Measurements from ENCODE around the gene SSC5D. TPM values are rescaled to one million over a fixed set of nuclear protein-coding genes. Genes with fewer than 3 reads are reported as not detected.
A peak's percentile ranks its signal among the peaks of the same experiment; 100 is the strongest.

Gene SSC5D
- total and polyA plus RNA-seq, 10 of the 15 experiments (the other 5 are each of a cell fraction or from before 2014, with no cell fraction given) = 0.03 to 0.13 (median 0.05) TPM; not detected in 4

- Histone ChIP-seq H3K9ac (ENCODE audit: control insufficient read depth, insufficient read depth, low read length) (no peak overlapping the region), H3K4me3 (no peak overlapping the region), H2AFZ (ENCODE audit: control insufficient read depth, low read depth, low read length) (no peak overlapping the region), H4K20me1 (ENCODE audit: control insufficient read depth, insufficient read depth) (no peaks in the 10 kb centered on the region), H3K27ac (ENCODE audit: control insufficient read depth, insufficient read depth) (no peak overlapping the region), H3K4me2 (ENCODE audit: control insufficient read depth, insufficient read depth) (no peak overlapping the region), H3K9me3 (replicated peaks; ENCODE audit: control insufficient read depth, insufficient read depth, low read length) (no peaks in the 10 kb centered on the region), H3K36me3 (ENCODE audit: control insufficient read depth in 2 of 2, insufficient read depth in 2 of 2, low read length in 1 of 2) (no peaks in the 10 kb centered on the region), H3K27me3 (replicated peaks in 1 of 2; ENCODE audit: control insufficient read depth in 2 of 2, insufficient read depth in 2 of 2, low read length in 1 of 2) (peaks cover 0 to 1% of the 10 kb centered on the region in 2 experiments; a peak in 2 of 4 replicates), H3K4me1 (ENCODE audit: control insufficient read depth, insufficient read depth, low read length) (no peaks in the 10 kb centered on the region), H3K79me2 (ENCODE audit: control insufficient read depth, insufficient read depth, low read length) (no peaks in the 10 kb centered on the region)
- 10% methylated on average over 29 of the region's 72 CpGs for WGBS (ENCODE audit: insufficient coverage, insufficient replicate concordance, low lambda C conversion rate, missing lambda C conversion rate)
- FAIRE-seq (no peak), DNase-seq (ENCODE audit: low read depth, low spot score) (no peak), ATAC-seq (no peak)
- in situ Hi-C loops (cut with MboI) (no loop called here), intact Hi-C loops (cut with micrococcal nuclease; ENCODE audit: unreplicated experiment) (no loop called here)
- TF ChIP-seq HDAC6 (IDR thresholded peaks at IDR 0.05; ENCODE audit: unreplicated experiment) = peak; percentile 5
- no peak for TF ChIP-seq FOXM1 (IDR thresholded peaks at IDR 0.05; ENCODE audit: low read depth, low read length)
- no peak for TF ChIP-seq TCF3 (IDR thresholded peaks at IDR 0.05; ENCODE audit: borderline replicate concordance, insufficient read depth, low read depth, low read length)
- ChIA-PET POLR2A (no interaction called here), CTCF (no interaction called here), RAD21 (ENCODE audit: unreplicated experiment) (no interaction called here), SMC1A (ENCODE audit: uncharacterized antibody, unreplicated experiment) (no interaction called here)
- no TSS peak for BruUV-seq (replicated peaks)
Measured at GRCh38 chr19:55442372-55442961, 45.8 kb upstream of the SSC5D start.

- peaks cover 0 to 1% of the 10 kb centered on the region in 2 experiments; a peak in 2 of 4 replicates for H3K27me3 ChIP-seq (replicated peaks in 1 of 2; ENCODE audit: control insufficient read depth in 2 of 2, insufficient read depth in 2 of 2, low read length in 1 of 2)
- WGBS (ENCODE audit: insufficient coverage, insufficient replicate concordance, low lambda C conversion rate, missing lambda C conversion rate) = 2% methylated on average over 26 of the region's 43 CpGs
- DNase-seq (ENCODE audit: low read depth, low spot score) (no peak), FAIRE-seq (no peak), ATAC-seq (no peak)
- no peak within 1 kb of the TSS for H3K27ac ChIP-seq (ENCODE audit: control insufficient read depth, insufficient read depth)
- no peak within 1 kb of the TSS for H3K4me3 ChIP-seq
- ChIA-PET SMC1A (ENCODE audit: uncharacterized antibody, unreplicated experiment) (no interaction called here), POLR2A (no interaction called here), CTCF (no interaction called here), RAD21 (ENCODE audit: unreplicated experiment) (no interaction called here)
- no peaks in the 10 kb centered on the region for H3K9me3 ChIP-seq (replicated peaks; ENCODE audit: control insufficient read depth, insufficient read depth, low read length)
- H3K4me1 ChIP-seq (ENCODE audit: control insufficient read depth, insufficient read depth, low read length) = no peaks in the 10 kb centered on the region
- no peak within 1 kb of the TSS for H3K4me2 ChIP-seq (ENCODE audit: control insufficient read depth, insufficient read depth)
- no peaks in the 10 kb centered on the region for H4K20me1 ChIP-seq (ENCODE audit: control insufficient read depth, insufficient read depth)
- no peaks in the 10 kb centered on the region for H3K36me3 ChIP-seq (ENCODE audit: control insufficient read depth in 2 of 2, insufficient read depth in 2 of 2, low read length in 1 of 2)
- no peak for TF ChIP-seq SPI1 (IDR thresholded peaks at IDR 0.05; ENCODE audit: borderline replicate concordance, insufficient read depth, low read depth, low read length)
- no peak for TF ChIP-seq CBFB (IDR thresholded peaks at IDR 0.05; ENCODE audit: low read depth)
- no peak for TF ChIP-seq RAD21 (IDR thresholded peaks at IDR 0.05; ENCODE audit: insufficient read depth, low read depth, low read length)
- no peak within 1 kb of the TSS for H3K9ac ChIP-seq (ENCODE audit: control insufficient read depth, insufficient read depth, low read length)
- in situ Hi-C loops (cut with MboI) = no loop called here
- intact Hi-C loops (cut with micrococcal nuclease; ENCODE audit: unreplicated experiment) = no loop called here
- BruUV-seq (replicated peaks) = no TSS peak
- H2AFZ ChIP-seq (ENCODE audit: control insufficient read depth, low read depth, low read length) = no peak within 1 kb of the TSS
- no peaks in the 10 kb centered on the region for H3K79me2 ChIP-seq (ENCODE audit: control insufficient read depth, insufficient read depth, low read length)
Measured at GRCh38 chr19:55443045-55443823, 45.0 kb upstream of the SSC5D start, which contains the start of gene SHISA7. TSS of gene SHISA7 (minus strand) at chr19:55443300. CDS start at chr19:55442863, 437 bp downstream.

All from GM12878 (cell line).